Muscle of back (tissue), 13 donors: ENCODE measurements around the gene TIGD2. TPM values are rescaled to one million over a fixed set of nuclear protein-coding genes. Genes with fewer than 3 reads are reported as not detected.

ENCODE experiments used
- DNase-seq, 3 donors: peaks; one replicate each; pipeline versions ENCODE4 v3.0.0 to v3.0.0-alpha.2; 2013
- long read RNA-seq, 9 donors: transcript quantifications; one replicate each; lab custom pipeline, GENCODE V29; 2026
- polyA plus RNA-seq, 10 donors: library from polyadenylated mRNA; unstranded; fragments of 120-200 nt; gene quantifications; one replicate each; pipeline ENCODE4 v1.2.1, GENCODE V29; 2013; ENCODE audit not compliant: insufficient read length in 10 of 10

The TIGD2 gene
- 1 to 10 TPM; 4.8 to 7.0 (median 5.7) TPM for polyA plus RNA-seq
- long read RNA-seq, donor 1, partial matches to known transcripts: 0 of 3 reads
- long read RNA-seq, donor 1, other reads (novel, unspliced or antisense): 0 of 3 reads
- long read RNA-seq, donor 2, transcript TIGD2-201 (1 exons, 2,083 nt): major isoform, 5 of 6 reads
- long read RNA-seq, donor 2, partial matches to known transcripts: 0 of 6 reads
- long read RNA-seq, donor 2, other reads (novel, unspliced or antisense): 0 of 6 reads
- long read RNA-seq, donor 3: 0 reads
- long read RNA-seq, donor 4, partial matches to known transcripts: 0 of 7 reads
- long read RNA-seq, donor 4, other reads (novel, unspliced or antisense): 0 of 7 reads
- long read RNA-seq, donor 5, partial matches to known transcripts: 0 of 4 reads
- long read RNA-seq, donor 5, other reads (novel, unspliced or antisense): 0 of 4 reads
- long read RNA-seq, donor 6, transcript TIGD2-201 (1 exons, 2,083 nt): major isoform, 5 of 7 reads
- long read RNA-seq, donor 6, partial matches to known transcripts: 0 of 7 reads
- long read RNA-seq, donor 6, other reads (novel, unspliced or antisense): 0 of 7 reads
- long read RNA-seq, donor 7, partial matches to known transcripts: 0 of 6 reads
- long read RNA-seq, donor 7, other reads (novel, unspliced or antisense): 0 of 6 reads
- long read RNA-seq, donor 8, partial matches to known transcripts: 0 of 5 reads
- long read RNA-seq, donor 8, other reads (novel, unspliced or antisense): 0 of 5 reads
- long read RNA-seq, donor 9: 0 reads

GRCh38 chr4:89110986-89111832, at the start of gene TIGD2:
TSS of gene TIGD2 (plus strand) at chr4:89111533. CDS start at chr4:89112975, 1,442 bp downstream.
- peak; percentile 88 to 95 (median 91) for DNase-seq

- DNase-seq: no peak
Observed at GRCh38 chr4:89064848-89065247, 46.5 kb upstream of the TIGD2 start.

GRCh38 chr4:89067417-89067816, 43.9 kb upstream of the TIGD2 start:
- no peak for DNase-seq

- DNase-seq: no peak
Observed at GRCh38 chr4:89069481-89069880, 41.9 kb upstream of the TIGD2 start.

GRCh38 chr4:89070041-89070440, 41.3 kb upstream of the TIGD2 start:
- no peak for DNase-seq

GRCh38 chr4:89071311-89071710, 40.0 kb upstream of the TIGD2 start:
- DNase-seq: no peak

GRCh38 chr4:89072921-89073320, 38.4 kb upstream of the TIGD2 start:
- no peak for DNase-seq

GRCh38 chr4:89077761-89078160, 33.6 kb upstream of the TIGD2 start:
- DNase-seq: no peak

- no peak for DNase-seq
Observed at GRCh38 chr4:89078300-89078699, 33.0 kb upstream of the TIGD2 start.

GRCh38 chr4:89099034-89099433, 12.3 kb upstream of the TIGD2 start:
- no peak for DNase-seq

- no peak for DNase-seq
Observed at GRCh38 chr4:89099471-89099870, 11.9 kb upstream of the TIGD2 start.

GRCh38 chr4:89100853-89101252, 10.5 kb upstream of the TIGD2 start:
- no peak for DNase-seq

GRCh38 chr4:89101256-89102161, 9.8 kb upstream of the TIGD2 start:
- DNase-seq: no peak

- no peak for DNase-seq
Observed at GRCh38 chr4:89105726-89106125, 5.6 kb upstream of the TIGD2 start.

GRCh38 chr4:89108091-89108490, 3.2 kb upstream of the TIGD2 start:
- DNase-seq: peak in 2 of 3 donors; percentile 12 to 55

- DNase-seq: peak in 2 of 3 donors; percentile 14 to 57
Observed at GRCh38 chr4:89109841-89110540, 1.3 kb upstream of the TIGD2 start.

- peak in 2 of 3 donors; percentile 1 to 14 for DNase-seq
Observed at GRCh38 chr4:89110541-89110985, 770 bp upstream of the TIGD2 start.

- peak in 2 of 3 donors; percentile 11 to 75 for DNase-seq
Observed at GRCh38 chr4:89111833-89112563, 665 bp downstream of the TIGD2 start.

- DNase-seq: no peak
Observed at GRCh38 chr4:89113415-89113814, 2.1 kb downstream of the TIGD2 start.
